ENCODE data around the gene RTKN2.

Gene RTKN2

GRCh38 chr10:62163024-62163423 lies 105.6 kb downstream of the RTKN2 start:
- no peak for TF ChIP-seq CTCF (IDR thresholded peaks at IDR 0.05; ENCODE audit: unreplicated experiment in 3 of 3)
- Mint-ChIP-seq H3K4me3 (no peak overlapping the region), H3K27ac (no peak overlapping the region), H3K36me3 (ENCODE audit: low read depth) (no peaks in the 10 kb centered on the region), H3K4me1 (peaks cover 15% of the 10 kb centered on the region), H3K9me3 (no peaks in the 10 kb centered on the region), H3K27me3 (ENCODE audit: low read depth) (no peaks in the 10 kb centered on the region)

GRCh38 chr10:62162261-62162981 lies 106.2 kb downstream of the RTKN2 start:
- Mint-ChIP-seq H3K4me3 (no peak overlapping the region), H3K36me3 (ENCODE audit: low read depth) (no peaks in the 10 kb centered on the region), H3K9me3 (no peaks in the 10 kb centered on the region)

GRCh38 chr10:62159351-62159750 lies 109.3 kb downstream of the RTKN2 start:
- H3K27ac Mint-ChIP-seq, result no peak overlapping the region
- no peaks in the 10 kb centered on the region for H3K4me1 Mint-ChIP-seq
- peaks cover 3% of the 10 kb centered on the region for H3K9me3 Mint-ChIP-seq
- no peak overlapping the region for H3K4me3 Mint-ChIP-seq
- peaks cover 2% of the 10 kb centered on the region for H3K27me3 Mint-ChIP-seq (ENCODE audit: low read depth)
- H3K36me3 Mint-ChIP-seq (ENCODE audit: low read depth), result no peaks in the 10 kb centered on the region
- no peak for TF ChIP-seq CTCF (IDR thresholded peaks at IDR 0.05; ENCODE audit: unreplicated experiment in 3 of 3)

More at GRCh38 chr10:62162261-62162981, 106.2 kb downstream of the RTKN2 start:
- TF ChIP-seq CTCF (IDR thresholded peaks at IDR 0.05; ENCODE audit: unreplicated experiment in 3 of 3), result no peak
- no peak overlapping the region for H3K27ac Mint-ChIP-seq
- H3K27me3 Mint-ChIP-seq (ENCODE audit: low read depth), result no peaks in the 10 kb centered on the region
- H3K4me1 Mint-ChIP-seq, result peaks cover 15% of the 10 kb centered on the region

- Mint-ChIP-seq H3K4me3 (no peak overlapping the region), H3K9me3 (peaks cover 3% of the 10 kb centered on the region), H3K36me3 (ENCODE audit: low read depth) (no peaks in the 10 kb centered on the region), H3K27me3 (ENCODE audit: low read depth) (peaks cover 3% of the 10 kb centered on the region), H3K4me1 (no peaks in the 10 kb centered on the region), H3K27ac (no peak overlapping the region)
- no peak for TF ChIP-seq CTCF (IDR thresholded peaks at IDR 0.05; ENCODE audit: unreplicated experiment in 3 of 3)
Observed at GRCh38 chr10:62157601-62158000, 111.0 kb downstream of the RTKN2 start.

GRCh38 chr10:62155054-62155680 lies 113.5 kb downstream of the RTKN2 start:
- Mint-ChIP-seq H3K36me3 (ENCODE audit: low read depth) (no peaks in the 10 kb centered on the region), H3K9me3 (peaks cover 3% of the 10 kb centered on the region), H3K4me3 (no peak overlapping the region), H3K27me3 (ENCODE audit: low read depth) (peaks cover 7% of the 10 kb centered on the region), H3K27ac (no peak overlapping the region), H3K4me1 (no peaks in the 10 kb centered on the region)
- no peak for TF ChIP-seq CTCF (IDR thresholded peaks at IDR 0.05; ENCODE audit: unreplicated experiment in 3 of 3)

GRCh38 chr10:62154231-62154630 lies 114.4 kb downstream of the RTKN2 start:
- Mint-ChIP-seq H3K27me3 (ENCODE audit: low read depth) (peaks cover 7% of the 10 kb centered on the region), H3K4me1 (no peaks in the 10 kb centered on the region), H3K9me3 (peaks cover 3% of the 10 kb centered on the region), H3K36me3 (ENCODE audit: low read depth) (no peaks in the 10 kb centered on the region), H3K4me3 (no peak overlapping the region), H3K27ac (no peak overlapping the region)
- TF ChIP-seq CTCF (IDR thresholded peaks at IDR 0.05; ENCODE audit: unreplicated experiment in 3 of 3), result no peak

Data from nephron (organoid).